Endothelial cell of umbilical vein (primary cell): ENCODE measurements around the gene JMJD8. TPM values are rescaled to one million over a fixed set of nuclear protein-coding genes. Genes with fewer than 3 reads are reported as not detected.

ENCODE experiments used
- BruUV-seq: library from RNA; stranded (reverse); fragments of 400-500 nt; replicated peaks from 2 replicates; lab custom pipeline; 2021; lab: Mats Ljungman, UMichigan
- CTCF ChIA-PET: fragments of 300-600, 350-600 bp; sonication (Branson Sonifier 250); formaldehyde crosslinking; loops from one replicate; lab custom pipeline; 2021; ENCODE audit warnings: antibody characterized with exemption, inconsistent platforms; lab: Charles Lee
- POLR2A ChIA-PET: fragments of 300-600, 350-600 bp; sonication (Branson Sonifier 250); formaldehyde crosslinking; loops from one replicate; lab custom pipeline; 2021; ENCODE audit warnings: antibody characterized with exemption, inconsistent platforms; lab: Charles Lee
- DNase-seq: peaks from one replicate; pipeline ENCODE4 v3.0.0-alpha.2; 2011; ENCODE audit warnings: low read depth, low spot score
- FAIRE-seq: peaks from 2 replicates; lab custom pipeline; 2011; peaks lifted over from hg19 to GRCh38; lab: Jason Lieb, UNC
- H2AFZ ChIP-seq: 2 replicates; pipeline ENCODE4 v1.6.0; 2012; ENCODE audit warnings: low read depth, low read length, control low read depth, inconsistent platforms
- H3K27ac ChIP-seq: 2 replicates; pipeline ENCODE4 v1.5.1; 2011; ENCODE audit warnings: low read depth, mild to moderate bottlenecking, control low read depth, low read length, moderate library complexity; ENCODE audit not compliant: insufficient read depth
- H3K27me3 ChIP-seq, 2 experiments: 2 replicates each; pipeline versions ENCODE4 v1.6.0 to v1.6.1; 2011; ENCODE audit warnings: low read length in 2 of 2, mixed read lengths in 1 of 2; ENCODE audit not compliant: control insufficient read depth in 2 of 2, insufficient read depth in 2 of 2
- H3K36me3 ChIP-seq, 2 experiments: 2 replicates in 1 of 2; 3 replicates in 1 of 2; pipeline ENCODE4 v1.5.1; 2011; ENCODE audit warnings: low read length in 2 of 2, mild to moderate bottlenecking in 1 of 2, moderate library complexity in 1 of 2; ENCODE audit not compliant: control insufficient read depth in 2 of 2, insufficient read depth in 2 of 2; ENCODE audit errors: extremely low read depth in 1 of 2
- H3K4me1 ChIP-seq: 3 replicates; pipeline ENCODE4 v1.5.1; 2011; ENCODE audit warnings: mild to moderate bottlenecking, low read length; ENCODE audit not compliant: control insufficient read depth, insufficient read depth; ENCODE audit errors: extremely low read depth
- H3K4me2 ChIP-seq: 2 replicates; pipeline ENCODE4 v1.6.1; 2011; ENCODE audit warnings: low read length, control low read depth, mixed read lengths; ENCODE audit not compliant: insufficient read depth
- H3K4me3 ChIP-seq, 3 experiments: fragments of 200-600 bp in 1 of 3; sonication (generic), shearing (Covaris generic) in 1 of 3; replicated peaks in 1 of 3; 2 replicates each; pipeline ENCODE4 v1.5.1; 2011 to 2016; ENCODE audit warnings: control low read depth in 3 of 3, low read length in 3 of 3, mild to moderate bottlenecking in 2 of 3, inconsistent platforms in 1 of 3, low read depth in 1 of 3, moderate library complexity in 1 of 3; ENCODE audit not compliant: insufficient read depth in 1 of 3
- H3K79me2 ChIP-seq: 2 replicates; pipeline ENCODE4 v1.6.0; 2012; ENCODE audit warnings: low read length, inconsistent platforms; ENCODE audit not compliant: control insufficient read depth, insufficient read depth
- H3K9ac ChIP-seq: replicated peaks from 2 replicates; pipeline ENCODE3; 2011; ENCODE audit warnings: low read length, control low read depth; ENCODE audit not compliant: insufficient read depth; ENCODE audit errors: extremely low read depth
- H3K9me1 ChIP-seq: replicated peaks from 3 replicates; pipeline ENCODE4 v1.6.0; 2011; ENCODE audit warnings: mild to moderate bottlenecking, low read length; ENCODE audit not compliant: control insufficient read depth, insufficient read depth; ENCODE audit errors: extremely low read depth
- H3K9me3 ChIP-seq: replicated peaks from 2 replicates; pipeline ENCODE4 v1.5.1; 2012; ENCODE audit warnings: low read length, inconsistent platforms; ENCODE audit not compliant: control insufficient read depth, insufficient read depth
- H4K20me1 ChIP-seq: replicated peaks from 2 replicates; pipeline ENCODE3; 2011; ENCODE audit warnings: mild to moderate bottlenecking, low read length; ENCODE audit not compliant: control insufficient read depth, insufficient read depth; ENCODE audit errors: extremely low read depth
- EZH2 ChIP-seq: IDR thresholded peaks from 2 replicates; pipeline ENCODE4 v1.6.1; 2012; ENCODE audit warnings: borderline replicate concordance, low read depth, mild to moderate bottlenecking, moderate library complexity, low read length, inconsistent platforms; ENCODE audit not compliant: severe bottlenecking
- FOS ChIP-seq: IDR thresholded peaks from 2 replicates; pipeline ENCODE4 v1.6.1; 2011; ENCODE audit warnings: mild to moderate bottlenecking, low read length, moderate library complexity, borderline replicate concordance; ENCODE audit not compliant: insufficient read depth
- JUN ChIP-seq: IDR thresholded peaks from 2 replicates; pipeline ENCODE4 v1.6.1; 2011; ENCODE audit warnings: borderline replicate concordance, low read depth; ENCODE audit not compliant: insufficient read length, insufficient read depth
- MYC ChIP-seq: IDR thresholded peaks from one replicate; pipeline ENCODE4 v1.6.1; 2011; ENCODE audit warnings: mild to moderate bottlenecking, low read depth, low read length
- POLR2A ChIP-seq: IDR thresholded peaks from 2 replicates; pipeline ENCODE4 v1.6.1; 2012; ENCODE audit warnings: low read depth, mild to moderate bottlenecking, control low read depth, low read length
- dilution Hi-C: fragments of 300-500 bp; cut with MboI; formaldehyde crosslinking; loops from one replicate; pipeline ENCODE4 v1.15.0; 2019; ENCODE audit warnings: low sequenced_read_pairs; ENCODE audit not compliant: extremely low pct_ligation_motif_present
- intact Hi-C: fragments of 100-400 bp; cut with micrococcal nuclease; formaldehyde crosslinking; loops from one replicate; pipeline ENCODE4 v1.10.0; 2022
- polyA plus RNA-seq, 4 experiments: library from polyadenylated mRNA; depleted of rRNA in 3 of 4; stranded (reverse) in 3 of 4; unstranded in 1 of 4; fragments of >200 nt; gene quantifications; 2 replicates each; pipeline versions ENCODE4 v1.2.1 to v1.2.3, GENCODE V29; 2011 to 2012; ENCODE audit warnings: missing spikeins in 1 of 4
- total RNA-seq: library from RNA; stranded (reverse); gene quantifications from 2 replicates; pipeline ENCODE4 v1.2.3, GENCODE V29; 2021
- TF ChIP-seq, protein P1 (sequence below), 2 donors: IDR thresholded peaks; 1 replicate in 1 of 2; 2 replicates in 1 of 2; pipeline ENCODE4 v1.5.1; 2011; ENCODE audit warnings: low read length in 2 of 2, mild to moderate bottlenecking in 2 of 2, moderate library complexity in 2 of 2, control low read depth in 1 of 2, inconsistent platforms in 1 of 2, low read depth in 1 of 2; ENCODE audit not compliant: insufficient read depth in 1 of 2; ENCODE audit errors: extremely low read depth in 1 of 2
- TF ChIP-seq, protein P2 (sequence below): IDR thresholded peaks from 2 replicates; pipeline ENCODE4 v1.6.1; 2011; ENCODE audit not compliant: insufficient read depth, insufficient read length

JMJD8 gene
- total and polyA plus RNA-seq, 2 donors (not counting 3 experiments of a cell fraction or from before 2014, with no cell fraction given): 55.1 to 102 TPM

GRCh38 chr16:709566-710499 is 25.7 kb upstream of the JMJD8 start:
- Histone ChIP-seq H3K36me3 (no peaks in the 10 kb centered on the region), H2AFZ (no peak overlapping the region), H3K9me3 (no peaks in the 10 kb centered on the region), H3K4me2 (no peak overlapping the region), H3K9ac (no peak overlapping the region), H4K20me1 (no peaks in the 10 kb centered on the region), H3K27ac (no peak overlapping the region), H3K4me3 (no peak overlapping the region), H3K27me3 (peaks cover 14 to 22% of the 10 kb centered on the region in 2 experiments), H3K9me1 (no peaks in the 10 kb centered on the region), H3K79me2 (no peaks in the 10 kb centered on the region), H3K4me1 (peaks cover 5% of the 10 kb centered on the region)
- no TSS peak for BruUV-seq
- intact Hi-C loops (no loop called here), dilution Hi-C loops (no loop called here)
- POLR2A ChIA-PET: no interaction called here
- TF ChIP-seq, protein P1, sequence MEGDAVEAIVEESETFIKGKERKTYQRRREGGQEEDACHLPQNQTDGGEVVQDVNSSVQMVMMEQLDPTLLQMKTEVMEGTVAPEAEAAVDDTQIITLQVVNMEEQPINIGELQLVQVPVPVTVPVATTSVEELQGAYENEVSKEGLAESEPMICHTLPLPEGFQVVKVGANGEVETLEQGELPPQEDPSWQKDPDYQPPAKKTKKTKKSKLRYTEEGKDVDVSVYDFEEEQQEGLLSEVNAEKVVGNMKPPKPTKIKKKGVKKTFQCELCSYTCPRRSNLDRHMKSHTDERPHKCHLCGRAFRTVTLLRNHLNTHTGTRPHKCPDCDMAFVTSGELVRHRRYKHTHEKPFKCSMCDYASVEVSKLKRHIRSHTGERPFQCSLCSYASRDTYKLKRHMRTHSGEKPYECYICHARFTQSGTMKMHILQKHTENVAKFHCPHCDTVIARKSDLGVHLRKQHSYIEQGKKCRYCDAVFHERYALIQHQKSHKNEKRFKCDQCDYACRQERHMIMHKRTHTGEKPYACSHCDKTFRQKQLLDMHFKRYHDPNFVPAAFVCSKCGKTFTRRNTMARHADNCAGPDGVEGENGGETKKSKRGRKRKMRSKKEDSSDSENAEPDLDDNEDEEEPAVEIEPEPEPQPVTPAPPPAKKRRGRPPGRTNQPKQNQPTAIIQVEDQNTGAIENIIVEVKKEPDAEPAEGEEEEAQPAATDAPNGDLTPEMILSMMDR (IDR thresholded peaks at IDR 0.05; ENCODE audit: extremely low read depth in 1 of 2, insufficient read depth in 1 of 2, low read depth in 1 of 2, low read length in 2 of 2): no peak
- TF ChIP-seq POLR2A: no peak
- no peak for TF ChIP-seq JUN
- TF ChIP-seq MYC: no peak
- TF ChIP-seq EZH2: no peak
- TF ChIP-seq, protein P2, sequence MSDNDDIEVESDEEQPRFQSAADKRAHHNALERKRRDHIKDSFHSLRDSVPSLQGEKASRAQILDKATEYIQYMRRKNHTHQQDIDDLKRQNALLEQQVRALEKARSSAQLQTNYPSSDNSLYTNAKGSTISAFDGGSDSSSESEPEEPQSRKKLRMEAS: peak; percentile 34
- peak; percentile 16 for TF ChIP-seq FOS
- CTCF ChIA-PET: interaction anchor here (1.0 to 2.4 kb wide), 4 partner anchors 10 to 347 kb away, joined by 3 to 17 read pairs (median 4); partner anchors contain the start of gene WDR24
- FAIRE-seq: no peak
- no peak for DNase-seq
